SIG-M5 treated with dmso at 0.1 percent for 504 hours (cell line): ENCODE measurements around the gene SLC35E2B.
"Not testable (repeated sequence)": the region's sequence is repeated elsewhere in the genome, so short reads cannot be mapped to it uniquely, and the experiment has no call there.

Experiments used
- DNase-seq: peaks from one replicate; lab custom pipeline; 2025; ENCODE audit not compliant: unreplicated experiment; lab: John Stamatoyannopoulos, UW

SLC35E2B gene

DNA sequence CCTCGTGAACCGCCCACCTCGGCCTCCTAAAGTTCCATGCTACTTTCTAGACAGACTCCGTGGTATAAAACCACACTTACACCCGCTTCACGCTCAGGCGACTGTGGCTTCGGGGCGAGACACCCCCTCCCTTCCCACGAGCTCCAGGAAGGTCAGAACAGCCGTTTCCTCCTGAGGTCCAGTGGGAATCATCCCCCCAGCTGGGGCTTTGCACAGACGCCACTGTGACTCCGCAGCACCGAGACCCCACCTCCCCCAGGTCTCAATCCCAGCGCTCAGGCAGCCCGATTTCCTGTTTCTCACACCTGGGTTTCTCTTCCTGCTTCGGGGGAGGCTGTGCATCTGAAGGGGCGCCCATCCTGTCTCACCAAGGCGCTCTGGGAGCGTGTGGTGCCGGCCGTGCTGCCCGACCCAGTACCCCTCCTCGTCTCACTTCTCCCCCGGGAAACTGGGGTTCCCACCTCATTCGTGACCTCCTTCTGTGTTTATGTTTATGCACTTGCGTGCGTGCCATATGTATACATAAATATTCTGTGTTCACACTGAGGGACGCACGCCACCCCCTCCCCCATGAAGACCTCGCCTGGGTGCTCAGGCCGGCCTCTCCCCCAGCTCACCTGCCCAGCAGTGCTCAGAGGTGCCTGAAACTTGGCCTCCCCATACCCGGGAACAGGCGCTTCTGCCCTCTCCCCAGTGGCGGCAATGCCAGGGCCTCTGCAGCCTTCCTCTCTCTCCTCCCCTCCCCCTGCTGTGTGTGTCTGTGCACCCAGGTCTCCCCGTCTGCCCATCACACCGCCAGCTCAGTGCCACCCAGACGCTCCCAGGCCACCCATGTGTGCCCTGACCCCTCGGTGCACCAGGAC, 14.6 kb downstream of the SLC35E2B start:
- DNase-seq = no peak

DNA sequence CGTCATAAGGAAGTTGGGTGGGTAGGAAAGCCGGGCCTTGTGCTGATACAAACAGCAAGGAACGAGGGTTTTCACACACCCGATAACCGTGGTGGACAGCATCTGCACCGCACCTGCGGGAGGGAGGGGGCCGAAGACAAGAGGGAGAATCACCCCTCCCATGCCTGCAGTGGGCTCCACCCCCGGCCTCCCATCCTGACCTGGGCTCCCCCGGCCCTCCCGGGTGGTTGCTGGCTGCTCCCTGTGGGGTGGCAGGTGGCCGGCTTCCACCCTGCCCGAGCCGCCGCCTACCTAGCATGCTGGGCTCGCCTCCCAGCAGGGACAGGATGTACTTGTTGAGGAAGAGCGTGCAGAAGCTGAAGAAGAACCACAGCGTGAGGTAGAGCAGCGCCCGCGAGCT, 16.5 kb downstream of the SLC35E2B start:
- DNase-seq = not testable (repeated sequence)

DNA sequence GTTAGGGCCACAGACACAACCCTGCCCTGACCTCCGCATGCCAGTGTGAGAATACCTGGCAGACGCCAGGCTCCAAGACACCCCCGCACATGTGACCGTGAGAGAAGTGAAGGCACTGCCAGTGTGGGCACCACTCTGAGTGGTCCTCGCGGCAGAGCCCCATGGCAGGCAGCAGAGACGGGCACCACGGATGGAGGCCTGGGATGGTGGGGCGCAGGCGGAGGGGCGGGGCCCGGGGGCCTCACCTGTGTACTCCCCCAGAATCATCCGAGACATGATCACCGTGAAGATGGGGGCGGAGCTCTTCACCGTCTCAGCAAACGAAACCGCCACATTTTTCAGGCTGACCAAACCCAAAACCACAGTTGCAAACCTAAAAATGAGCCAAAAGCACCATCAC, 17.4 kb downstream of the SLC35E2B start:
- not testable (repeated sequence) for DNase-seq

DNA sequence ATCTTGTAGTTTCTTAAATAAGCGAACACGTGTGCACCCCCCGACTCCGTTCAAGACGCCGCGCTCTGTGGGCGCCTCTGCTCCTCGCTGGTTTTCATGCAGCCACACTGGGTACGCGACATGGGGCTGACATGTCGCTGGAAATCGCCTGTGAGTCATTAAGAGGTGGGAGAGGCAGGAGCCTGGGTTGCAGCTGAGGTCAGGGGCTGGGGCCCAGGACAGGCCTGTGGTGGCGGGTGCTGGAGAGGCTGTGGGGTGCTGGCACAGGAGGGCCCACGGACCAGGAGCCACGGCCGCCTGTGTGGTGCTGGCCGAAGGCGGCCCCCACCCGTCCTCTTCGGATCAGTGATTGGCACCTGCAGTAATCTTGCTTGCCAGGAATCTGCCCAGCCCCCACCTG, 17.8 kb downstream of the SLC35E2B start:
- DNase-seq = not testable (repeated sequence)

DNA sequence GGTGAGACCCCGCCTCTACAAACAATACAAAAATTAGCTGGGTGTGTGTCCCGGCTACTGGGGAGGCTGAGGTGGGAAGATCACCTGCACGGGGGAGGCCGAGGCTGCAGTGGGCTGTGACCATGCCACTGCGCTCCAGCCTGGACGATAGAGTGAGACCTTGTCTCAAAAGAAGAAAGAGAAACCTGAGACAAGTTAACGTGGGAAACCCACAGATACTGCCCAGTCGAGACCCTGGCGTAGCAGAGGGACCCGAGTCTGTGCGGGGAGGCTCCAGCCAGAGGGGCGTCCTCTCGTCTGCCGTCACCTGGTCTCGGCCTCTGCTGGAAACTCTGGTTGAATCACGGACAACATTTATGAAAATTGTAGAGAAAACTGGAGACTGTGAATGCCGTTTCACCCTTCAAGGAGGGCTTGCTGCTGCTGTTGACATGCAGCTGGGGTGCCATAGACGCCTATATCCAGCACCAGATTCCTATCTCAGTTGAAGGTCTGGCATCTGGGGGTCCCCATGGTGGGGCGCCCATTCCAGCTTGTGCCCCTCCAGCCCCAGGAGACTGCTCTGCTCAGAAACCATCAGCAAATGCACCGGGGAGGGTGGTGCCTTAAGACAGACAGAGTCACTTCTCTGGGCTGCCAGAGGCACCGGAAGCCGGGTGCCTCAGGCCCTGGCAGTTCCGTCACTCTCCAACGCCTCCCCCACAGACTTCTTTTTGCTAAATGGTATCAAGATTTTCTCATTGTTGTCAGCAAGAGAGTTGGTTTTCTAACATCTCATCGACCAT, 20.2 kb downstream of the SLC35E2B start:
- DNase-seq = no peak

DNA sequence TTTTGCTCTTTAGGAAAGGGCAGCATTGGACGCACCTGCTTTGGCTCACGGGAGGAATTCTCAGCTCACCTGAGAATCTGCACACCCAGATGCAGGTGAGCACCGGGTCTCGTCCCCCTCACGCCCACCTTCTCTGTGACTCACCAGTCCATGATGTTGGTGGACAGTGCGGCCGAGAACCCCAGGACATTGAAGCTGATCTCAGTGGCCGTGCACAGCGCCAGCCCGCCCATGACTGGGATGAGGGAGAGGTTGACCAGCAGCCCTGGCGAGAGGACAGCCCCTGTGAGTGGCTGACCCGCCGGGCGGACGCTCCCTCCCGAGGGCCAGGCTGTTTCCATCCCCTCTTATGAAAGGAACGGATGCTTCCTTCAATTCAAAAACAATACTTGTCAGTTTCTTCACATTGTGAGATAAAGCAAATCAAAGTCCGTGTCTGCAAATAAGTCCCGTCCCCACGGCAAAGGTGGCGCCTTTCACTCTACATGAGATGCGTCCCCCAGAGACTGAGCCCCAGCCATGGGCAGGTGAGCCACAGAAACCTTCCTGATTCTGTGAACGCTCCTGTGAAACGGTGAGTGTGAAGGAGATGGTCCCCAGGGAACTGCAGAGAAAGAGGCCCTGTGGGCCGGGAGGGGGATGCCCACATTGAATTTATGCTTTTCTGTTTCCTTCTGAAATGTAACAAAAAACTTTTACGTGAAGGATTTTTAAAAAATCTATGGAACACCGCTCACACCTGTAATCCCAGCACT, 21.1 kb downstream of the SLC35E2B start:
- no peak for DNase-seq

DNA sequence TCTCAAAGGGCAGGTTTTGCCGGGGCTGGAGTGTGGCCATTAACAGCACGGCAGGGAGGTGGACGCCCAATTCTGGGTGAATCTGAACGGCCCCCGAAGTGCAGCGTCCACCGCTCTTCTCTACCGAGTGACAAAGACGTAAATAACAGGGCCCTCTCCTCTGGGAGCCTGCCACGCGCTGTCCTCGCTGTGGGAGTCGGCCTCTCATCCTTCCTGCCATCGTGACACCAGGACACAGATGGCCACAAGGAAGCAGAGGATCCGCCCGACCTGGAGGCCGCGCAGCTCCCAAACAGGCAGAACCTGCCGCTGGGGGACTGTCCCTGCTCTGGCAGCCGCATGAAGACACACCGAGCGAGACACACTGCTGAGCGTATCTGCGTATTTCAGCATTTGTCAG, 21.7 kb downstream of the SLC35E2B start:
- no peak for DNase-seq

DNA sequence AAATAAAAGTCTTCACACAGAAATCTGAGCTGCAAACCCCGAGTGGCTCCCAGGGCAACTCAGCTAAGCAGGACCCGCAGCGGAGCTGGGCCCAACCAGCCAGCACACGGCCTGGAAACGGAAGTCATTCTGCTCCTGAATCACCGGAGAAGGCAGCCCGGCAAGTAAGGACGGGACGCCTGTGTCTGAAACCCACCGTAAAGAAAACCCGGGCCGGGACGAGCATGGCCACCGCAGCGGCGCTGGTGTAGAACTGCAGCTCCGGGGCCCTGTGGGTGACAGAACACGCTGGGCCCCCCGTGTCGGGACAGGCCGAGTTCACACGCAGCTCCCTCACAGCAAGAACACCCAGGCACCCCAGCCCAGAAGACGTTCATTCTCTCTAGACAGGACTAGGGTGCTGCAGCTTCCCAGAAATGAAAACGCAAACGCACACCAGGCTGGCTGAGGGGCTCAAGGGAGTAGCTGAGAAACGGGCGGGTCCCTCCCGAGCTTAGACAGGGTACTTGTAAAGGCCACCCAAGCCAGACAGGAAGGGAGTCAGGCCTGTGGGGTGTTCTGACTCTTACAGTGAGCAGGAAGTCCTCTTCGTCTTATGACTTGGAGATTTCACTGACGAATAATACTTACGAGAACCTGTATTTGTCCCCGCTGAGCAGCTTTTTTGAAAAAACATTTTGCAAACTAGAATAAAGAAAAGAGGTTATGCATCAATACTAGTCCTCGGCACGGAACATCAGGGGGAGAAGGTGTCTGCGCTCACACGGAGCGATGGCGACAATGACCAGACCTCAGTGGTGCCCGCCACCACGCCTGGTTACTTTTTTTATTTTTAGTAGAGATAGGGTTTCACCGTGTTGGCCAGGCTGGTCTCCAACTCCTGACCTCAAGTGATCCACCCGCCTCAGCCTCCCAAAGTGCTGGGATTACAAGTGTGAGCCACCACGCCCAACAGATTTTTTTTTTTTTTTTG, 22.8 kb downstream of the SLC35E2B start:
- no peak for DNase-seq

DNA sequence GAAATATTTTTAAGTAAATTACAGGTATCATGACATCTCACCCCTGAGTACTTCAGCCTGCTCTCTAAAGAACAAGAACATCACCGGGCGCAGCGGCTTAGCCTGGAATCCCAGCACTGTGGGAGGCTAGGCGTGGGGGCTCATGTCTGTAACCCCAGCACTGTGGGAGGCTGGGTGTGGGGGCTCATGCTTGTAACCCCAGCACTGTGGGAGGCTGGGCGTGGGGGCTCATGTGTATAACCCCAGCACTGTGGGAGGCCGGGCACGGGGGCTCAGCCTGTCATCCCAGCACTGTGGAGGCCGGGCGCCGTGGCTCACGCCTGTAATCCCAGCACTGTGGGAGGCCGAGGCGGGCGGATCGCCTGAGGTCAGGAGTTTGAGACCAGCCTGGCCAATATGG, 26.1 kb downstream of the SLC35E2B start:
- no peak for DNase-seq

DNA sequence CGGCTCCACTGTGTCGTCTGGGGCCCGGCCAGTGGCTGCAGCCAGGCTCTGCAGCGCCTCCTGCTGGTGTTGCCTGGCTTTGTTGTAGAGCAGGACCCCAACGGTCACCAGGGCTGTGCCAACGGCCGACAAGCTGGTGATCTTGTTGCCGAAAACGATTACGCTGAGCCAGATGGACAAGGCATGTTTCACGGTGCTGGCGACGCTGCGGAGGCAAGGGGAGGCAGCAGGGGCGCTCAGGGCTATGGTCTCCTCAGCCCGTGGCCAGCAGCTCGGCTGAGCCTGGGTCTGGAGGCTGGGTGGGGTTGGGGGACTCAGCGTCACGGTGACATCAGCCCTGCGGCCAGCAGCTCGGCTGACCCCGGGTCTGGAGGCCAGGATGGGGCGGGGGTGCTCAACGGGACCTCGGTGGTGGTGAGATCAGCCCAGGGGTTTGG, 26.8 kb downstream of the SLC35E2B start:
- no peak for DNase-seq

DNA sequence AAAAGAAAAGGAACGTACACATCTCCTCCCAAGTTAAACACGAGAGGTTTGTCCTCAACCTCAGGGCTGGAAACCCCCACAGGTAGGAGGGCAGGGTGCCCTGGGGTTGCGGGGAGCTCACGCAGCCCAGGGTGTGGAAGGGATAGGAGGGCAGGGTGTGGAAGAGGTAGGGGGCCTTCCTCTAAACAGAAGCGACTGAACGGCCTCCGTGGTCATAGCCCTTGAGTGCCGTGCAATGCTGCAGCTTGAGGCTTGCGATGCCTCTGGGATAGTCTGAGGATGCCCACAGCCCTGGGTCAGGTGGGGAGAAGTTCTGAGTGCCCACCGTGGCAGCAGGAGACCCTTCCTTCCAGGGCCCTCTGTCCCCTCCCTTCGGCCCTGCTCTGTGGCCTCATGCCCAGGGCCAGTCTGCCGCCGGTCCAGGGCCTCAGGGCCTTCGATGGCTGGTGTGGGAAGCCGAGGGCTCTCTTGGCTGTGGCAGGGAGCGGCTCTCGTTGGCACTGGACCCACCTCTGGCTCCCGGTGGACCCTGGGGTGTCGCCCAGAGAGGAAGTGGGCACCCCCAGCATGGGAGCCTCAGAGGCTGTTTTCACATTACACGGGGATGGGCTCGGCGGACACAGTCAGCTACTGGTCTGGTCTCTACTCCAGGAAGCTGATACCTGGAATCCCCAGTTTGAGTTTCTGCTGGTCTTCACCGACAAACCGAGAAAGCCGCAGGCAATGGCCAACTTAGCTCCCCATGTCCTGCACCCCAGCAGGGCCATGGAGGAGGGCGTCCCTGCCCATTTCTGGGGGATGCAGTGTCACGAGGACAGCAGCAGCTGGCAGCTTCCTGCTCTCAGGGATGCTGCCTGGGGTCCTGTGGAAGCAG, 27.4 kb downstream of the SLC35E2B start:
- DNase-seq = no peak

DNA sequence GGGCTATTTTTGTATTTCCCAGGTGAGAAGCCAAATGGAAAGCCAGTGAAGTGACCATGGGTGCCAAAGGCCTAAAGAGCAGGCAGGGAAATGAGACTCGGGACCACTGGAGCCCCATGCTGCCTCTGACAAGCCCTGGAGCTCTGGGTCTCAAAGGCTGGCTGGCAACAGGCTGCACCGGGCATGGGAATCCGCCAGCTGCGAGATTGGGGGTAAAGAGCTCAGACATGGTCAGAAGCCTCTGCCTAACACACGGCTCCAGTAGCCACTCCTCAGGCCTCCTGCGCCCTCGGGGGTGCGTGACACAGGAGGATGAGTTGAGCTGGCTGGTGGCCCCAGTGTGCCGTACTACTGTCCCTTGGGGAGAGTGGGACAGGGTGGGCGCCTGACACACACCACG, 28.3 kb downstream of the SLC35E2B start:
- DNase-seq = not testable (repeated sequence)

DNA sequence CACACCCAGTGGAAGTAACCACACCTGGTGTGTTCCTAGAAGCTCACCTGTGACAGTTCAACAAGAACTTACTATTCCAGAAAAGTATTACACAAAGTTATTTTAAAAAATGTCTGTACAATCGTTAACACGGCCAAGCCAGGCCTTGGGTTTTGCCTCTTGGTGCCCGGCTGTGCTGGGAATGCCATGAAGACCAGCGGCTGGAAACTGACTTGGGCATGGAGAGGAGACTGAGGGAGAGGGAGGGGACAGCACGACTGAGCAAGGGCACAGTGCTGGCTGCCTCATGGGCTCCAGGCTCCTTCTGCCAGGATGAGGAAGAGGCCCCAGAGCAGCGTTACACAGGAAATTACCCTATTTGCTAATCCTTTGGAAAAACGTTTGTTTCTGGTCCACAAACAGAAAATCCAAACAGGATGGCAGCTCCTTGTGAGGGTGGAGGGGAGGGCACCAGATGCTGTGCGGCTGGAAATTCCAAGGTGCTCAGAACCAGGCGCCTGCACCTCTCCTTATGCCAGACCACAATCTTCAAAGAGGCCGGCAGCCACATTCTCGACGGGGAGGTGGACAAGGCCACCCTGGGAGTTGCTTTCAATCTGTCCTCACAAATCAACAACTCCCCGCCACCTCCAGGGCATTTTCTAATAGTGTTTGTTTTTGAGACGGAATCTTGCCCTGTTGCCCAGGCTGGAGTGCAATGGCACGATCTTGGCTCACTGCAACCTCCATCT, 29.6 kb downstream of the SLC35E2B start:
- DNase-seq = not testable (repeated sequence)

DNA sequence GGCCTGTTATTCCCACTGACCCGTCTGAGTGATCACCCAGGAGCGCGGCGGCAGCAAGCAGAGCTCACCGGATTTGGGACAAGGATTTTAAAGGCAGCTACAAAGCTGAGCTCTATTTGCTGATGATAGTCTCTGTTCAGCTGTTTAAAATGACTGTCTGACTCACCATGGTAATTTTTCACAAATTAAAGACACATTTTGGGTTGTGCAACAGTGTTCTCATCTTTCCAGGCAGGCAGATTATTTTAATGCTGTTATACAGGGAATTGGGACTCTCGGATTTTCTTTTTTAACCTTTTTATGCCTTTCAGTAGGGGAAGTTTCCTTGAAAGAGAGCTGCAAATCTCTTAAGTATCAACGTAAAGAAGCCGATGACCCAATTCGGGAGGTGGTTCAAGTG, 30.2 kb downstream of the SLC35E2B start:
- not testable (repeated sequence) for DNase-seq

DNA sequence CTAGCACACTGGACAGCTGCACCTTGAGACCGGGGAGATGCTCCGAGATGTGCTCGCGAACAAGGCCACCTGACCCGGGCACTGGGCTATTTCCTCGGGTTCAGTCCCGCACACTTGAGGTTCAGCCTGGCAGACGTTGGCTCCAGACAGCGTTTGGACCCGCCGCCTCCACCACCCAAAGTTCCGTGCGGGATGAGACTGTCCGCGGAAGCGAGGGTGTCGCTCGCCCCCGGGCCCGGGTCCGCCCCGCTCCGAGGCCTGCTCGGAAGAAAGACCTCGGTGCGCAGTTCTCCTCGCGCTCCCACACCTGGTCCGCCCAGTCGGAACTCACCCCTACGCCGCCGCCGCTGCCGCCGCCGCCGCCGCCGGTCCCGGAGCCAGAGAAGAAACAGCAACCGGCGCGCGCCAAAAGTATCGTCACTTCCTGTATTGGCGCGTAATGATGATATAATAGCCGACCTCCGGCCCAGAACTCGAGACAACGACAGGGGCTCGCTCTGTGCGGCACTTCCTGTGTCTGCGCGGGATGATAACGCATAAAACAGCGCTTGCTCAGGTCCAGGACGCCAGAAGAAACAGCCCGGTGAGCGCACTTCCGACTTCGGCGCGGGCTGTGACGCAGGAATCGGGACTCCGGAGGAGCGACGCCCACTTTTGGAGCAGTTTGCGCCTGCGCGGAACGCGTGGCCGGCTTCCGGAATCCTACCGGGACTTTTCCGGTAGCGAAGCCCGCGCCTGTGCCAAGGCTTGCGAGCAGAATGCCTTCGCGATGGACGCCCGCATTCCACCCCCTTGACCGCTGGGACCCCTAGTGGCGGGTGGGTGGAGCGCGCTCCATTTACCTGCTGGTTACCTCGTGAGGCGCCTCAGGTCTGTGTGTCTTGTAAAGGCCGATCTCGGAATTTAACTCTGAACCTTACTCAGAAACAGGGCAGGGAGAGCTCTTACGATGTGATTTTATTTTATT, 33.7 kb downstream of the SLC35E2B start, which contains the start of gene CDK11B:
TSS of gene CDK11B (minus strand) at position 422 of the 967 bp plus-strand sequence. CDS start 1,519 bp downstream, outside the sequence.
- DNase-seq = peak; percentile 85

DNA sequence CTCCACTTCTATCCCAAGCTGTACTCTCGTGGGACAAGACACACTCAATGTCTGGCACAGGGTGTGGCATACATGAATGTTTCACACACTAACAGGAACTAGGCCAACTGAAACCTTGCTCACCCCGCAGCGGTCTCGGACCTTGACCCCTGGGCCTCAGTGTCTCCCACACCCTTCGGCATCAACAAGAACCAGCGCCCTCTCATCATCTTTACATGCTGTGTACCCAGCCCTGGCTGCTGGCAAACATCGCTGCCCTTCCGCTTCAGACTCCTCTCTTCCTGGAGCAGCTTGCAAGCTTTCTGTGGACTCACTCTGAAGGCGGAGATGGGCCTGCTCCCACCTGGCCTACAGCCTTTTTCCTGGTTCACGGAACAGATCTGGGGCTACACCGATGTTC, 44.3 kb downstream of the SLC35E2B start:
- not testable (repeated sequence) for DNase-seq

DNA sequence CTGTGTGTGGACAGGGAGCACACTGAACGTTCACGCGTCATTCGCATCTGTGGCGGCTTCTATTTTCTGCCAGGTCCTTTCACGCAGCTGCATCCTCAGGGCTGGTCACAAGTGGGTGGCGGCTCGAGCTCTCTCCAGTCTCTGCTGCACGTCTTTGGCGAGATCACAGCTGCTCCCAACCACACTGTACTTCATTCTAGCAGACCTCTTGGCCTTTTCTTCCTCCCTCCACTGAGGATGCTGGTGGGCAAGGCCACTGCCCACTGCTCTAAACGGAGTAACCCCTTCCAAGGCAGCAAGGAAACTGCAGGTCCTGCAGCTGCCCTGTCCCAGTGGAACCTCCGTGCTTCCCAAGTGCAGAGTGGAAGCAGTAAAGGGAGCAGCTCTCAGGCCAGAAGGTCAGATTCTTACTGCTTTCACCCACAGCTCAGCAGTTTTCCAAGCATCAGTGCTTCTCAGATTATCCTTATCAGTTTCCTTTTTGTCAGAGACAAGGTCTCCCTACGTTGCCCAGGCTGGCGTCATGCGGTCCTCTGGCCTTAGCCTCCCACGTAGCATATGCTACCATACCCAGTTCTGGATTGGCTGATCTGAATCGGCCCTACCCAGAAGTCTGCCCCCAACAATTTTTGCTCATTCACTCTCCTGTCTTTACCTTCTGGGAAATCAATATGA, 44.9 kb downstream of the SLC35E2B start:
- not testable (repeated sequence) for DNase-seq
